BLaER1 (cell line): ENCODE data around the gene ACTR6.
A peak's percentile ranks its signal among the peaks of the same experiment; 100 is the strongest.
"Not testable (repeated sequence)": the region's sequence is repeated elsewhere in the genome, so short reads cannot be mapped to it uniquely, and the experiment has no call there.

Experiments used
- H3K27ac ChIP-seq: shearing (Covaris generic); formaldehyde crosslinking; 2 replicates; pipeline ENCODE4 v1.8.1; 2022
- H3K27me3 ChIP-seq: shearing (Covaris generic); formaldehyde crosslinking; 2 replicates; pipeline ENCODE4 v1.8.1; 2022
- H3K36me3 ChIP-seq: shearing (Covaris generic); formaldehyde crosslinking; 2 replicates; pipeline ENCODE4 v1.8.1; 2022
- H3K4me1 ChIP-seq: shearing (Covaris generic); formaldehyde crosslinking; 2 replicates; pipeline ENCODE4 v1.8.1; 2022
- H3K4me2 ChIP-seq: shearing (Covaris generic); formaldehyde crosslinking; 2 replicates; pipeline ENCODE4 v1.8.1; 2022
- H3K4me3 ChIP-seq: shearing (Covaris generic); formaldehyde crosslinking; 2 replicates; pipeline ENCODE4 v1.8.1; 2022
- H3K9ac ChIP-seq: shearing (Covaris generic); formaldehyde crosslinking; 2 replicates; pipeline ENCODE4 v1.8.1; 2022
- H3K9me3 ChIP-seq: shearing (Covaris generic); formaldehyde crosslinking; 2 replicates; pipeline ENCODE4 v1.8.1; 2022
- H4K20me1 ChIP-seq: shearing (Covaris generic); formaldehyde crosslinking; 2 replicates; pipeline ENCODE4 v1.8.1; 2022
- Cebpa-rat ChIP-seq: shearing (Covaris generic); IDR thresholded peaks from 2 replicates; pipeline ENCODE4 v1.8.1; 2022

ACTR6 gene

DNA sequence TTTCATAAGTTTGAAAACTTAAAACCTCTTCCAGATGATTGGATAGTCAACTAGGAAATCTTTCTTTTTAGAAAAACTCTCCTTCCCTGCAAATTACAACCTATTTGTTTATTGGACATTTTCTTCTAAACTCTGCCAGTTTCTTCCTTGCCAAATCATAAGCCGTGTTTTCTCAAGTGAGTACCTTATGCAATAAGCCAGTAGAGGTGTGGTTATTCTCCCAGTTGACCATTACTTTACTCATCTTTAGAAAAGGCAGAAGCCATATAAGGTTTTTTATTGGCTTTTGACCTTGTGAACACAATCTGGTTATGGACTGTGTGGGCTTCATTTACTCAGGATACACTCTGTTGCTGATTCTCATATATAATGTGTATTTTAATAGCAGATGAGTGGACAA lies 14.6 kb downstream of the ACTR6 start:
- peaks cover 66% of the 10 kb centered on the region for H3K36me3 ChIP-seq
- no peaks in the 10 kb centered on the region for H3K27me3 ChIP-seq
- H4K20me1 ChIP-seq: no peaks in the 10 kb centered on the region
- H3K4me1 ChIP-seq: 0 out of 2 replicates have a peak, but pooled peaks cover 6% of the 10 kb centered on the region
- no peak overlapping the region for H3K9ac ChIP-seq
- H3K27ac ChIP-seq: no peak overlapping the region
- H3K4me3 ChIP-seq: no peak overlapping the region
- no peak overlapping the region for H3K4me2 ChIP-seq
- H3K9me3 ChIP-seq: no peaks in the 10 kb centered on the region
- TF ChIP-seq Cebpa-rat: no peak

DNA sequence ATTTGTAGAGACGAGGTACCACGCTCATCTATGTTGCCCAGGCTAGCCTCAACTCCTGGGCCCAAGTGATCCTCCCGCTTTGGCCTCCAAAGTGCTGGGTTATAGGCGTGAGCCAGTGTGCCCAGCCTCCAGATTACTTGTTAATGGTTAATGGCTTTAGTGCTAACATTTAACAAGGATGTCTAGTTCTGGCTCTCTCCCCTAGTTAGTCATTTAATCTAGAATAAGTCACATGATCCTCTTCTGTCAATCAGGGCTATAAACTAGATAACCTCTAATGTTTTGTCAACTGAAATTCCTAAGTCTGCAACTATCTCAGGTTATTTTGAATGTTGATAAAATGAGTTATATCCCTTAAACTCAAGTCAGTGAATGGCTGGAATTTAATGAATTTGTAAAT lies 15.7 kb downstream of the ACTR6 start:
- Histone ChIP-seq H3K36me3 (peaks cover 66% of the 10 kb centered on the region), H4K20me1 (no peaks in the 10 kb centered on the region)

DNA sequence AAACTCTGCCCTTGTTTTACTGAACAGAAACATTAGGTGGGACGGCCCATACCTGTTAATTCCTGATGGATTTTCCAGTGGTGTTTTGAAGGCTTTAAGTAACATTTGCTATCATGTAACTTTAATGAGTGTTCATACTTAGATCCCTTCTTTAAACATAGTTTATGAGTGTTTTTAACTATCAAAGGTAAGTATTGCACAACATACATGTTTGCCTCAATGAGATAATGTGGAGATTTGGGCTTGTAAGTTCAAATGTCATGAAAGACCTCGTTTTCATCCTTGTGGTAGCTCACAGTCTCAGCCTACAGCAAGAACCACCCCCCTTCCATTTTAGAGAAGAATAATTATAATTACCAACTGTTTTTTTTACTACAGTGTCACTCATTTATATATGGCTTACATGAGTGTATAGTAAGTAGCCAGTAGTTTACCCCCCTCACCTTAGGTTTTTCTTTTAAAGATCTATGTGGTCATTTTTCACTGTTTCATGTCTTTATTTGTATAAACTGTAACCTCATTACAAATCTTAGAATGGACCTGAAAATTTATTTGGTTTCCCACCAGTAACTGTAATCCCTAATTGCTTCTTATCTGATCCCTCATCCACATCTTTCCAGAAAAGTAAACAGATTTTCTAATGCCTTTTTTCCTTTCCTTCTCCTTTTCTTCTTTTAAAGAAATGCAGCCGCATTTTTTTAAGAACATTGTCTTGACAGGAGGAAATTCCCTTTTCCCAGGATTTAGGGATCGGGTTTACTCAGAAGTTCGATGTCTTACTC lies 18.9 kb downstream of the ACTR6 start:
- Histone ChIP-seq H3K27me3 (no peaks in the 10 kb centered on the region), H3K4me2 (no peak overlapping the region), H4K20me1 (no peaks in the 10 kb centered on the region), H3K4me1 (0 out of 2 replicates have a peak, but pooled peaks cover 4% of the 10 kb centered on the region), H3K9ac (no peak overlapping the region), H3K4me3 (no peak overlapping the region), H3K27ac (no peak overlapping the region), H3K36me3 (peaks cover 75% of the 10 kb centered on the region), H3K9me3 (no peaks in the 10 kb centered on the region)
- TF ChIP-seq Cebpa-rat: no peak

More for the DNA sequence above, 15.7 kb downstream of the ACTR6 start:
- Histone ChIP-seq H3K4me1 (0 out of 2 replicates have a peak, but pooled peaks cover 6% of the 10 kb centered on the region), H3K4me2 (no peak overlapping the region), H3K9me3 (no peaks in the 10 kb centered on the region), H3K27me3 (no peaks in the 10 kb centered on the region), H3K27ac (no peak overlapping the region), H3K9ac (no peak overlapping the region), H3K4me3 (no peak overlapping the region)
- TF ChIP-seq Cebpa-rat: no peak

DNA sequence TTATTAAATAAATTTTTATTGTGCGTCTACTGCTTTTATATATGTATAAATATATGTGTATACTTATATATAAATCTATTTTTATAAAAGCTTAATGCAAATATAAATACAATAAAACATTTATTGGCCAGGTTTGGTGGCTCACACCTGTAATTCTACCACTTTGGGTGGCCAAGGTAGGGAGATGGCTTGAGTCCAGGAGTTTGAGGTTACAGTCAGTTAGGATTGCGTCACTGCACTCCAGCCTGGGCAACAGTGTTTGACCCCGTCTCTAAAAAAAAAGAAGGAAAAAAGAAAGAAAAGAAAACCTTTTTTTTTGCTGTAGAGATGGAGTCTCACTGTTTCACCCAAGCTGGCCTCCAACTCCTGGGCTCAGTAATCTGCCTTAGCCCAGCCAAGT lies 20.9 kb downstream of the ACTR6 start:
- H3K4me3 ChIP-seq: no peak overlapping the region
- H3K4me1 ChIP-seq: no peaks in the 10 kb centered on the region
- no peak overlapping the region for H3K9ac ChIP-seq
- H4K20me1 ChIP-seq: no peaks in the 10 kb centered on the region
- no peak overlapping the region for H3K4me2 ChIP-seq
- H3K27ac ChIP-seq: no peak overlapping the region
- 0 out of 2 replicates have a peak, but pooled peaks have one; percentile 31 for TF ChIP-seq Cebpa-rat
- no peaks in the 10 kb centered on the region for H3K9me3 ChIP-seq
- H3K27me3 ChIP-seq: no peaks in the 10 kb centered on the region
- peaks cover 81% of the 10 kb centered on the region for H3K36me3 ChIP-seq

DNA sequence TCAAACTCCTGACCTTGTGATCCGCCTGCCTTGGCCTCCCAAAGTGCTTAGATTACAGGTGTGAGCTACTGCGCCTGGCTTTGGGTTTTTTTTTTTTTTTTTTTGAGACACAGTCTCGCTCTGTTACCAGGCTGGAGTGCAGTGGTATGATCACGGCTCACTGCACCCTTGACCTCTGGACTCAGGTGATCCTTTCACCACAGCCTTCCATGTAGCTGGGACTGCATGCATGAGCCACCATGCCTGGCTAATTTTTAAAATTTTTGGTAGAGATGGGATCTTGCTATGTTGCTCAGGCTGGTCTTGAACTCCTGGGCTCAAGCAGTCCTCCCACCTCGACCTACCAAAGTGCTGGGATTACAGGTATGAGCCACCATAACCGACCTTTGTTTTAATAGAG lies 21.6 kb downstream of the ACTR6 start:
- not testable (repeated sequence) for H3K27ac ChIP-seq, H3K27me3 ChIP-seq, H3K9ac ChIP-seq, H3K4me1 ChIP-seq, H3K9me3 ChIP-seq, H3K4me3 ChIP-seq, H4K20me1 ChIP-seq, H3K4me2 ChIP-seq
- H3K36me3 ChIP-seq: peaks cover 81% of the 10 kb centered on the region

DNA sequence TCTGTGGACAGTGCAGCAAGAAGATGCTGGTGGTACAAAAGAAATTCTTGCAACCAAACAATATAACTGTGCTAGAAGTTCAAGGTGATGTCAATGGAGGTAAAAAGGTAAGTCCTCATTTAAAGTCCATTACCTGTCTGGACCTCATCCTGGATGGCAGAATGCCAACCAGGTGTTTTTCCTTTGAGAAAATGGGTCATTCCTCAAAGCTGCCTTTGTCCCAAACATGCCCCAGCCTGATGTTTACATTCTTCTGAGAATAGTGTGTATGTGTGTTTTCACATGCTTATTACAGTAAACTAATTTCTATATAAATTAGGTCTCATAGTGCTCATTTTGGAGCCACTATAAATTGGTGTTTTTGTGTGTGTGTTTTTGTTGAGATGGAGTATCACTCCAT lies 24.9 kb downstream of the ACTR6 start:
- no peaks in the 10 kb centered on the region for H3K9me3 ChIP-seq
- no peaks in the 10 kb centered on the region for H3K4me1 ChIP-seq
- no peaks in the 10 kb centered on the region for H3K27me3 ChIP-seq
- no peak overlapping the region for H3K9ac ChIP-seq
- H4K20me1 ChIP-seq: no peaks in the 10 kb centered on the region
- no peak overlapping the region for H3K4me2 ChIP-seq
- H3K4me3 ChIP-seq: no peak overlapping the region
- TF ChIP-seq Cebpa-rat: no peak
- peaks cover 53% of the 10 kb centered on the region for H3K36me3 ChIP-seq
- no peak overlapping the region for H3K27ac ChIP-seq

DNA sequence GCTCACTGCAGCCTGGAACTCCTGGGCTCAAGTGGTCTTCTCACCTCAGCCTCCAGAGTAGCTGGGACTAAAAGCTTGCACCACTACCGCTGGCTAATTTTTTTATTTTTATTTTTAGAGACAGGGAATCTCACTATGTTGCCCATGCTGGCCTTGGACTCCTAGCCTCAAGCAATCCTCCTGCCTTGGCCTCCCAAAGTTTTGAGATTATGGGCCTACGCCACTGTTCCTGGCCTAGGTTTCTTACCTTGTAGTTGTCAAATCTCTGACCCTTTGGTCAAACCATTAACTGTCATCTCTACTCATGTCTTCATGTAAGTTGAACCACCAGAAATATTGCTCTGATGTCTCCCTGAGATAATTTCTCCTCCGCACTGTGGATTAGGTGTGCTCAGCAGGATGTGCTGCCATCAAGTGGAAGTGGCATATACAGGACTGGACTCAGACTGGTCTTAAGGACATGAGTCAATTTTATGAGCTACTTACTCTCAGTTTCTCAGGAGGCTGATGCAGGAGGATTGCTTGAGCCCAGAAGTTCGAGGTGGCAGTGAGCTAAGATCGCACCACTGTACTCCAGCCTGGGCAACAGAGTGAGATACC lies 28.5 kb downstream of the ACTR6 start:
- Histone ChIP-seq H3K4me3 (no peak overlapping the region), H4K20me1 (no peaks in the 10 kb centered on the region), H3K4me2 (no peak overlapping the region), H3K27me3 (no peaks in the 10 kb centered on the region), H3K27ac (no peak overlapping the region), H3K9me3 (no peaks in the 10 kb centered on the region), H3K36me3 (peaks cover 17% of the 10 kb centered on the region), H3K9ac (no peak overlapping the region), H3K4me1 (no peaks in the 10 kb centered on the region)
- no peak for TF ChIP-seq Cebpa-rat

DNA sequence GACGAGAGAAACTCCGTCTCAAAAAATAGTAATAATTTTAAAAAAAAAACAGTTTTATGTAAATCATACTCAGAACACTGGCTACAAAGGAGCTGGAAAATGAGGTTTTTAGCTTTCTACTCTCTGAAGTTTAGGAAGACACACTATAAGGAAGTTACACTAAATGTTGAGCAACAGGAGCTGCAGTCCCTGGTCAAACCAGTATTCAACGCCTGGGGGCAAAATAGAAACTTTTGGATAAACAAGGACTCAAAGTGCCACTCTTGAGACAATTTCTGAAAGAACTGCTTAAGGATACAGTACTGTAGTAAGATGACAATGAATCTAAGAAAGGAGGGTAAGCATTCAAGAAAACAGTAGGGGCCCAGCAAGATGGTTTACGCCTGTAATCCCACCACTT lies 29.3 kb downstream of the ACTR6 start:
- Histone ChIP-seq H3K4me2 (no peak overlapping the region), H3K9me3 (no peaks in the 10 kb centered on the region), H3K27me3 (no peaks in the 10 kb centered on the region), H4K20me1 (no peaks in the 10 kb centered on the region), H3K4me1 (no peaks in the 10 kb centered on the region), H3K4me3 (no peak overlapping the region), H3K36me3 (peaks cover 11% of the 10 kb centered on the region), H3K9ac (no peak overlapping the region), H3K27ac (no peak overlapping the region)
- TF ChIP-seq Cebpa-rat: no peak

DNA sequence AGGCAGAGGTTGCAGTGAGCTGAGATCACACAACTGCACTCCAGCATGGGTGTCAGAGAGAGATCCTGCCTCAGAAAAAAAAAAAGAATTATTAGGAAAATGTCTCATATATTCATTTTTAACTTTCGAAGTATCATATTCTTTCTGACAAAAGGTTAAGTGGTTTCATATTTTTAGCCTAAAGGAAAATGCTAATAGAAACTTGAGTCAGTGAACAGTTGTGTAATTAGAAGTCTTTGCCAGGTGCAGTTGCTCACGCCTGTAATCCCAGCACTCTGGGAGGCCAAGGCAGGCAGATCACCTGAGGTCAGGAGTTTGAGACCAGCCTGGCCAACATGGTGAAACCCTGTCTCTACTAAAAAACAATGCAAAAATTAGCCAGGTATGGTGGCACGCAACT lies 31.3 kb downstream of the ACTR6 start:
- H3K9ac ChIP-seq, H4K20me1 ChIP-seq, H3K4me3 ChIP-seq, H3K36me3 ChIP-seq, H3K9me3 ChIP-seq, H3K27ac ChIP-seq, H3K4me1 ChIP-seq, H3K27me3 ChIP-seq, H3K4me2 ChIP-seq: not testable (repeated sequence)

DNA sequence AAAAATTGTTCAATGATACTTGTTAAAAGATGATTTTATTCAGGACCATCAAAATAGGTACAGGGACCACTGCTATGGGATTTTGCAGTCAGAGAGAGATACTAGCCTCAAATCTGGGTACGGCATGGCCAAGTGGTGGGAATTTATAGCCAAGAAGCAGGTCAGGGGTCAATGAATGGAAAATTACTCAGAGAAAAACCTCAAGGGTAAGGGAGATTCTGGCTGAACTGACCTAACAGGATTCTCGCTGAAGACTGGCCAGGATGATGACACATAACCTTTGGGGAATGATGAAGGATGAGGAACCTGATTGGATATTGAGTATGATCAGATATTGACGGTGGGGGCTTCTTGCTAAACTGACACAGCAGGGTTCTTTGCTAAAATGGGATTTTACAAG lies 33.6 kb downstream of the ACTR6 start:
- no peaks in the 10 kb centered on the region for H3K27me3 ChIP-seq
- H4K20me1 ChIP-seq: no peaks in the 10 kb centered on the region
- H3K4me2 ChIP-seq: no peak overlapping the region
- no peak for TF ChIP-seq Cebpa-rat
- H3K9me3 ChIP-seq: no peaks in the 10 kb centered on the region
- no peaks in the 10 kb centered on the region for H3K36me3 ChIP-seq
- no peak overlapping the region for H3K9ac ChIP-seq
- H3K4me3 ChIP-seq: no peak overlapping the region
- no peak overlapping the region for H3K27ac ChIP-seq
- no peaks in the 10 kb centered on the region for H3K4me1 ChIP-seq
